ENCODE results near the gene ERLEC1. TPM values are rescaled to one million over a fixed set of nuclear protein-coding genes. Genes with fewer than 3 reads are reported as not detected.
"Not testable (repeated sequence)": the region's sequence is repeated elsewhere in the genome, so short reads cannot be mapped to it uniquely, and the experiment has no call there.

The ERLEC1 gene
- total RNA-seq, 3 donors from 2014 or later: 31.9 to 40.1 (median 34.5) TPM

DNA sequence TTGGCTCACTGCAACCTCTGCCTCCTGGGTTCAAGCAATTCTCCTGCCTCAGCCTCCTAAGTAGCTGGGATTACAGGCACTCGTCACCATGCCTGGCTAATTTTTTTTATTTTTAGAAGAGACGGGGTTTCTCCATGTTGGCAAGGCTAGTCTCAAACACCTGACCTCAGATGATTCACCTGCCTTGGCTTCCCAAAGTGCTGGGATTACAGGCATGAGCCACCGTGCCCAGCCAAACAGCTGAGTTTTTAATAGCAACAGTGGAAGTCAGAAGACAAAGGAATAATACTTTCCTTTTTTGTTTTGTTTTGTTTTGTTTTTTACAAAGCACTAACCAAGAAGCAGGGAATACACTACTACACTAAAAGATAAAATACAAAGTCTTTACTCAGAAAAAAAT is 56.0 kb downstream of the ERLEC1 start:
- Histone ChIP-seq H3K4me1 (ENCODE audit: low read depth) (no peaks in the 10 kb centered on the region), H3K9me3 (no peaks in the 10 kb centered on the region), H3K36me3 (ENCODE audit: low read depth) (no peaks in the 10 kb centered on the region), H3K4me3 (no peak overlapping the region)
- TF ChIP-seq, protein P1, sequence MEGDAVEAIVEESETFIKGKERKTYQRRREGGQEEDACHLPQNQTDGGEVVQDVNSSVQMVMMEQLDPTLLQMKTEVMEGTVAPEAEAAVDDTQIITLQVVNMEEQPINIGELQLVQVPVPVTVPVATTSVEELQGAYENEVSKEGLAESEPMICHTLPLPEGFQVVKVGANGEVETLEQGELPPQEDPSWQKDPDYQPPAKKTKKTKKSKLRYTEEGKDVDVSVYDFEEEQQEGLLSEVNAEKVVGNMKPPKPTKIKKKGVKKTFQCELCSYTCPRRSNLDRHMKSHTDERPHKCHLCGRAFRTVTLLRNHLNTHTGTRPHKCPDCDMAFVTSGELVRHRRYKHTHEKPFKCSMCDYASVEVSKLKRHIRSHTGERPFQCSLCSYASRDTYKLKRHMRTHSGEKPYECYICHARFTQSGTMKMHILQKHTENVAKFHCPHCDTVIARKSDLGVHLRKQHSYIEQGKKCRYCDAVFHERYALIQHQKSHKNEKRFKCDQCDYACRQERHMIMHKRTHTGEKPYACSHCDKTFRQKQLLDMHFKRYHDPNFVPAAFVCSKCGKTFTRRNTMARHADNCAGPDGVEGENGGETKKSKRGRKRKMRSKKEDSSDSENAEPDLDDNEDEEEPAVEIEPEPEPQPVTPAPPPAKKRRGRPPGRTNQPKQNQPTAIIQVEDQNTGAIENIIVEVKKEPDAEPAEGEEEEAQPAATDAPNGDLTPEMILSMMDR (IDR thresholded peaks at IDR 0.05): no peak
- DNase-seq: no peak
- no peak for ATAC-seq
- intact Hi-C loops (cut with DNase I, micrococcal nuclease): no loop called here

DNA sequence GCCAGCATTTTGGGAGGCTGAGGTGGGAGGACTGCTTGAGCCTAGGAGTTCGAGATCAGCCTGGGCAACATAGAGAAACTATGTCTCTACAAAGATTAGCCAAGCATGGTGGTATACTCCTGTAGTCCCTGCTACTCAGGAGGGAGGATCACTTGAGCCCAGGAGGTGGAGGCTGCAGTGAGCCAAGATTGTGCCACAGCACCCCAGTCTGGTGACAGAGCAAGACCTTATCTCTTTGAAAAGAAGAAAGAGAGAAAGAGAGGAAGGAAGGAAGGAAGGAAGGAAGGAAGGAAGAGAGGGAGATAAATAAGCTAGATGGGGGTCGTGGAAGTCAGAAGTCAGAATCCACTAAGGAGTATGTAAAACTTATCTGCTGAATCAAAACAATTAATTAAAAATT is 56.8 kb downstream of the ERLEC1 start:
- no peak for ATAC-seq
- no peak for DNase-seq
- Histone ChIP-seq H3K9me3 (no peaks in the 10 kb centered on the region), H3K4me3 (no peak overlapping the region), H3K4me1 (ENCODE audit: low read depth) (no peaks in the 10 kb centered on the region), H3K36me3 (ENCODE audit: low read depth) (no peaks in the 10 kb centered on the region)
- intact Hi-C loops (cut with DNase I, micrococcal nuclease): no loop called here
- TF ChIP-seq, protein P1 (IDR thresholded peaks at IDR 0.05): no peak

DNA sequence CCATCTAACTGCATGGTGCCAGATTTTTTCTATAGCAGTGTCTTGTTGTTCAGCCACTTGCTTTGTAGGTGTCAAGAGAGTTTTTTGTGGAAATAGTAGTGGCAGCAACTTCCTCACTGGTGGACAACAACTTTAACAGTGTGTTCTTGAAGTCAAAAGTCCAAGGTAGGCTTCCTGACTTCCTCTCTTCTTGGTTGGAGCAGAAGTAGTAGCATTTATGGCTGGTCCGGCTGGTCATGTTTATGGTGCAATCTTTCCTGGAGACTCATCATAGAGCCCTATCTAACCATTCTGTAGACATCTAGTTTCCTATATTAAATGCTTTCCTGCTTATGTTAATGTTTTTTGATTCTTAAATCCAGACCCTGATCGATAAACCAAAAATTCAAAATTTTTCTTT is 61.2 kb downstream of the ERLEC1 start:
- peak; percentile 66 for ATAC-seq
- Histone ChIP-seq H3K4me3 (no peak overlapping the region), H3K4me1 (ENCODE audit: low read depth) (no peaks in the 10 kb centered on the region), H3K9me3 (no peaks in the 10 kb centered on the region), H3K36me3 (ENCODE audit: low read depth) (no peaks in the 10 kb centered on the region)
- TF ChIP-seq, protein P1 (IDR thresholded peaks at IDR 0.05): no peak
- intact Hi-C loops (cut with DNase I, micrococcal nuclease): no loop called here
- no peak for DNase-seq

DNA sequence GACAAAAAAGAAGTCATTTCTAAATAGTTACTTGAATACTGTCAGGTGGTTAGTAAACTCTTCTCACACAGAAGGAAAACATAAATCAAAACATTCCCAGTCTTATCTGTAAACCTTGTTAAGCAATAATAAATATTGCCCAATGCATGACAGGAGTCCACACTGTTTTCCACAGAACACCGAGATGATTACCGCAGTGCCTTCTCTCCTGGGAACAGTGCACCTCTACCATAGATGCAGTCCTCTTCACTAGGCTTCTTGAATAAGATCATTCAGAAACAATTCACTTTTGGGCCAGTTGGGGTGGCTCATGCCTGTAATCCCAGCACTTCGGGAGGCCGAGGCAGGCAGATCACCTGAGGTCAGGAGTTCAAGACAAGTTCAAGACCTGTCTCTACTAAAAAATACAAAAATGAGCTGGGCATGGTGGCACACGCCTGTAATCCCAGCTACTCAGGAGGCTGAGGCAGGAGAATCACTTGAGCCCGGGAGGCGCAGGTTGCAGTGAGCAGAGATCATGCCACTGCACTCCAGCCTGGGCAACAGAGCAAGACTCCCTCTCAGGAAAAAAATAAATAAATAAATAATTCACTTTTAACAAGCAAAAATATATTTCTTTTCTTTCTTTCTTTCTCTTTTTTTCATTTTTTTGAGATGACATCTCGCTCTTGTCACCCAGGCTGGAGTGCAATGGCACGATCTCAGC is 64.4 kb downstream of the ERLEC1 start:
- ATAC-seq; intact Hi-C loops (cut with DNase I, micrococcal nuclease); DNase-seq; H3K4me1 ChIP-seq (ENCODE audit: low read depth); H3K36me3 ChIP-seq (ENCODE audit: low read depth); H3K4me3 ChIP-seq; H3K9me3 ChIP-seq: not testable (repeated sequence)

DNA sequence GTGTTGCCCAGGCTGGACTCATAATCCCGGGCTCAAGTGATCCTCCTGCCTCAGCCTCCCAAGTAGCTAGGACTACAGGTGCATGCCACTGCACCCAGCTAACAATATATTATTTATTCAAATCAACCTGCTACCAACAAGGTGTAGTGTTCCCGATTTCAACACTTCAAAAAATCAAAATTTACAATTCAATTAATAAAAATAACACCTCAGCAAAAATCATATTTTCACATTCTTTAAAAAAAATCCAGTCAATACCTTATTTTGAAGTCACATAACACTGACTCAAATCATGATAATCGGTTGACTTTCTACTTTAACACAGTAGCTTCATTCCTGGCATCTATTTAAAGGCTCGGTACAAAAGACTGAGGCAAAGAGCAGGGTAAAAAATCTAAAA is 65.7 kb downstream of the ERLEC1 start:
- intact Hi-C loops (cut with DNase I, micrococcal nuclease): no loop called here
- no peak for ATAC-seq

DNA sequence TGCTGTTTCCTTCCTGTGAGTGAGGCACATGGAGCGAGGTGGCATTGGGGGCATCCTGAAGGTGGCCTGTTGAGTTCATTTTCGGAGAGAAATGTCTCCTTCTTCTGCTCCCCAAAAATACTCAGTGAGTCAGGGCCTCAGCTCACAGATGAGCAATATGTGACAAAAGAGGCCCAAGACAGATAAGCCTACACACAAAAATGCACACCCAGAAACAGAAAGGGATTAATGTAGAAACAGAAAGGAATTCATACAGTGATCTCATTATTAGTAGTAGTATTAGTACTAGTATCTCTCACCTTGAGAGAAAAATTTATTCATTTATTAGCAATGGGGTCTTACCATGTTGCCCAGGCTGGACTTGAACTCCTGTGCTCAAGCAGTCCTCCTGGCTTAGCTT is 67.8 kb downstream of the ERLEC1 start:
- intact Hi-C loops (cut with DNase I, micrococcal nuclease): no loop called here
- ATAC-seq (no peak), DNase-seq (no peak)
- Histone ChIP-seq H3K36me3 (ENCODE audit: low read depth) (no peaks in the 10 kb centered on the region), H3K4me3 (no peak overlapping the region), H3K4me1 (ENCODE audit: low read depth) (no peaks in the 10 kb centered on the region), H3K9me3 (no peaks in the 10 kb centered on the region)
- TF ChIP-seq, protein P1 (IDR thresholded peaks at IDR 0.05): no peak

More for the DNA sequence above, 65.7 kb downstream of the ERLEC1 start:
- no peaks in the 10 kb centered on the region for H3K9me3 ChIP-seq
- no peak overlapping the region for H3K4me3 ChIP-seq
- H3K36me3 ChIP-seq (ENCODE audit: low read depth): no peaks in the 10 kb centered on the region
- DNase-seq: no peak
- no peaks in the 10 kb centered on the region for H3K4me1 ChIP-seq (ENCODE audit: low read depth)
- TF ChIP-seq, protein P1 (IDR thresholded peaks at IDR 0.05): no peak
